Kidney (tissue), 14 donors: Measurements from ENCODE around the gene OR5C1. TPM values are rescaled to one million over a fixed set of nuclear protein-coding genes. Genes with fewer than 3 reads are reported as not detected.

Source experiments
- DNase-seq, 5 donors: peaks; one replicate each; pipeline ENCODE4 v3.0.0-alpha.2; 2013 to 2020
- FAIRE-seq: peaks from 2 replicates; lab custom pipeline; 2012; peaks lifted over from hg19 to GRCh38; lab: Jason Lieb, UNC
- H3K27ac ChIP-seq, 2 donors: one replicate each; pipeline ENCODE4 v1.7.0; 2013; ENCODE audit warnings: low read depth in 2 of 2, low read length in 2 of 2, inconsistent platforms in 1 of 2
- H3K27me3 ChIP-seq: one replicate; pipeline ENCODE4 v1.7.1; 2013; ENCODE audit warnings: low read length, inconsistent platforms; ENCODE audit not compliant: control insufficient read depth, insufficient read depth
- H3K36me3 ChIP-seq, 3 donors: one replicate each; pipeline versions ENCODE4 v1.7.0 to v1.7.1; 2013; ENCODE audit warnings: low read length in 3 of 3, control low read depth in 1 of 3, inconsistent platforms in 1 of 3; ENCODE audit not compliant: insufficient read depth in 3 of 3, control insufficient read depth in 2 of 3
- H3K4me1 ChIP-seq, 3 donors: one replicate each; pipeline versions ENCODE4 v1.7.0 to v1.7.1; 2013; ENCODE audit warnings: low read length in 3 of 3, inconsistent platforms in 1 of 3, low read depth in 1 of 3; ENCODE audit not compliant: control insufficient read depth in 2 of 3, insufficient read depth in 2 of 3
- H3K4me3 ChIP-seq, 3 donors: one replicate each; pipeline versions ENCODE4 v1.7.0 to v1.8.1; 2013; ENCODE audit warnings: low read length in 3 of 3, control low read depth in 1 of 3, inconsistent platforms in 1 of 3
- H3K9ac ChIP-seq, 3 donors: one replicate each; pipeline versions ENCODE4 v1.7.0 to v1.7.1; 2013; ENCODE audit warnings: low read length in 3 of 3, control low read depth in 1 of 3, inconsistent platforms in 1 of 3
- H3K9me3 ChIP-seq, 3 donors: one replicate each; pipeline versions ENCODE4 v1.7.0 to v1.7.1; 2013; ENCODE audit warnings: low read length in 3 of 3, control low read depth in 1 of 3, inconsistent platforms in 1 of 3; ENCODE audit not compliant: control insufficient read depth in 2 of 3, insufficient read depth in 1 of 3
- intact Hi-C: fragments of 100-400 bp; cut with DNase I; formaldehyde crosslinking; loops from one replicate; pipeline ENCODE4 v1.11.1; 2022
- polyA plus RNA-seq: library from polyadenylated mRNA; stranded (reverse); fragments of 350-450 nt; fragmentation: Illumina TruSeq; extraction: RNeasy Lipid Tissue Mini Kit (QIAGEN cat#74804); gene quantifications from one replicate; pipeline ENCODE4 v1.2.3, GENCODE V29; 2014; ENCODE audit warnings: low read depth, low replicate concordance; ENCODE audit not compliant: insufficient read depth
- total RNA-seq: library from RNA; stranded (reverse); fragmentation: NEBNext Ultra II Directional; extraction: Animal tissue kit (Norgen Biotek cat#: 25700); gene quantifications from one replicate; pipeline ENCODE4 v1.2.1, GENCODE V29; 2021
- TF ChIP-seq, protein P1 (sequence below): IDR thresholded peaks from 3 replicates; pipeline ENCODE4 v1.5.1; 2012; ENCODE audit warnings: mild to moderate bottlenecking, moderate library complexity, borderline replicate concordance; ENCODE audit not compliant: insufficient read depth; ENCODE audit errors: extremely low read depth
- donor health status: control.
- donor health status: control.
- donor health status: control.
- donor health status: control.
- donor health status: control.
- donor health status: DM: yes; HTN: yes; CAD: no.
- donor health status: Normal renal cell carcinoma (clear cell type).

Gene OR5C1
- total and polyA plus RNA-seq, 2 donors from 2014 or later, result not detected

DNA sequence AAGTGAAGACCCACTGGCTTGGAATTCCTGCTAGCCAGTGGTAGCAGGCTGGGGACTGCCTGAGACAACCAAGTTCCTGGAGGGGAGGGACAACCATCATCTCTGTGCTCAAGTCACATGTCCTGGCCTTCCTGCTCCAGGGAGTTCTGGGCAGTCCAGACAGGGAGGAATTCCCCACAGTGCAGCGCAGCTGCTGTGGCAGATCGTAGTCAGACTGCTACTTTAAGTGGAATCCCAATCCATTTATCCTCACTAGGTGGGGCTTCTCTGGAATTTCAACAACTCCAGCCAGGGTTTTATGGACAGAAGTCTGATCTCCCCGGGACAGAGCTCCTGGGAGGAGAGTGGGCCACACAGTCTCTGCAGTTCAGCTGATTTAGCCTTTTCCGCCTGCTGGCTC is 20.9 kb upstream of the OR5C1 start:
- H3K9me3 ChIP-seq, result peaks cover 0 to 8% (median under 1%) of the 10 kb centered on the region in 3 donors
- no peaks in the 10 kb centered on the region for H3K27me3 ChIP-seq
- H3K27ac ChIP-seq, result no peak overlapping the region
- H3K9ac ChIP-seq, result no peak overlapping the region
- intact Hi-C loops, result no loop called here
- TF ChIP-seq, protein P1, sequence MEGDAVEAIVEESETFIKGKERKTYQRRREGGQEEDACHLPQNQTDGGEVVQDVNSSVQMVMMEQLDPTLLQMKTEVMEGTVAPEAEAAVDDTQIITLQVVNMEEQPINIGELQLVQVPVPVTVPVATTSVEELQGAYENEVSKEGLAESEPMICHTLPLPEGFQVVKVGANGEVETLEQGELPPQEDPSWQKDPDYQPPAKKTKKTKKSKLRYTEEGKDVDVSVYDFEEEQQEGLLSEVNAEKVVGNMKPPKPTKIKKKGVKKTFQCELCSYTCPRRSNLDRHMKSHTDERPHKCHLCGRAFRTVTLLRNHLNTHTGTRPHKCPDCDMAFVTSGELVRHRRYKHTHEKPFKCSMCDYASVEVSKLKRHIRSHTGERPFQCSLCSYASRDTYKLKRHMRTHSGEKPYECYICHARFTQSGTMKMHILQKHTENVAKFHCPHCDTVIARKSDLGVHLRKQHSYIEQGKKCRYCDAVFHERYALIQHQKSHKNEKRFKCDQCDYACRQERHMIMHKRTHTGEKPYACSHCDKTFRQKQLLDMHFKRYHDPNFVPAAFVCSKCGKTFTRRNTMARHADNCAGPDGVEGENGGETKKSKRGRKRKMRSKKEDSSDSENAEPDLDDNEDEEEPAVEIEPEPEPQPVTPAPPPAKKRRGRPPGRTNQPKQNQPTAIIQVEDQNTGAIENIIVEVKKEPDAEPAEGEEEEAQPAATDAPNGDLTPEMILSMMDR, result no peak
- FAIRE-seq, result no peak
- no peak for DNase-seq
- no peaks in the 10 kb centered on the region for H3K36me3 ChIP-seq
- H3K4me3 ChIP-seq, result no peak overlapping the region
- no peaks in the 10 kb centered on the region for H3K4me1 ChIP-seq

- TF ChIP-seq, protein P1, result no peak
- FAIRE-seq, result no peak
- H3K4me1 ChIP-seq, result no peaks in the 10 kb centered on the region
- H3K27me3 ChIP-seq, result no peaks in the 10 kb centered on the region
- no peak for DNase-seq
- no peak overlapping the region for H3K27ac ChIP-seq
- H3K9me3 ChIP-seq, result peaks cover 0 to 4% (median 2%) of the 10 kb centered on the region in 3 donors
- H3K36me3 ChIP-seq, result no peaks in the 10 kb centered on the region
- H3K4me3 ChIP-seq, result no peak overlapping the region
- intact Hi-C loops, result no loop called here
- H3K9ac ChIP-seq, result no peak overlapping the region
Observed at GRCh38 chr9:122777052-122777451, 11.7 kb upstream of the OR5C1 start.

GRCh38 chr9:122777935-122778627 is 10.7 kb upstream of the OR5C1 start:
- no peak for DNase-seq
- Histone ChIP-seq H3K27me3 (no peaks in the 10 kb centered on the region), H3K4me3 (no peak overlapping the region), H3K9ac (no peak overlapping the region), H3K36me3 (no peaks in the 10 kb centered on the region), H3K9me3 (no peaks in the 10 kb centered on the region), H3K4me1 (no peaks in the 10 kb centered on the region), H3K27ac (no peak overlapping the region)
- FAIRE-seq, result no peak
- intact Hi-C loops, result no loop called here
- TF ChIP-seq, protein P1, result no peak
